Activated T-cell treated with anti-CD3 and anti-CD28 coated beads for 1 hour (primary cell): ENCODE data around the gene IL16.
"Not testable (repeated sequence)": the region's sequence is repeated elsewhere in the genome, so short reads cannot be mapped to it uniquely, and the experiment has no call there.

ENCODE experiments used
- DNase-seq: peaks from one replicate; pipeline ENCODE4 v3.0.0-alpha.2; 2020; ENCODE audit warnings: low read depth

Gene IL16

GRCh38 chr15:81196576-81197254 lies at the start of gene IL16:
Gene IL16, plus strand, starts transcription at chr15:81196879. Its CDS starts 28,521 bp downstream, at chr15:81225400.
- no peak for DNase-seq

- DNase-seq: no peak
Observed at GRCh38 chr15:81151389-81151788, 45.3 kb upstream of the IL16 start.

GRCh38 chr15:81152339-81152738 lies 44.3 kb upstream of the IL16 start:
- DNase-seq: no peak

- no peak for DNase-seq
Observed at GRCh38 chr15:81152799-81153198, 43.9 kb upstream of the IL16 start.

- no peak for DNase-seq
Observed at GRCh38 chr15:81155375-81156218, 41.1 kb upstream of the IL16 start.

GRCh38 chr15:81156324-81156723 lies 40.4 kb upstream of the IL16 start:
- no peak for DNase-seq

- DNase-seq: no peak
Observed at GRCh38 chr15:81157195-81157938, 39.3 kb upstream of the IL16 start.

GRCh38 chr15:81157939-81158223 lies 38.8 kb upstream of the IL16 start:
- no peak for DNase-seq

- DNase-seq: not testable (repeated sequence)
Observed at GRCh38 chr15:81158561-81158960, 38.1 kb upstream of the IL16 start.

- DNase-seq: no peak
Observed at GRCh38 chr15:81160312-81161159, 36.1 kb upstream of the IL16 start.

GRCh38 chr15:81161160-81161673 lies 35.5 kb upstream of the IL16 start:
- no peak for DNase-seq

GRCh38 chr15:81161851-81162250 lies 34.8 kb upstream of the IL16 start:
- no peak for DNase-seq

GRCh38 chr15:81163961-81164800 lies 32.5 kb upstream of the IL16 start:
- DNase-seq: no peak

- no peak for DNase-seq
Observed at GRCh38 chr15:81165535-81165934, 31.1 kb upstream of the IL16 start.

GRCh38 chr15:81166636-81167305 lies 29.9 kb upstream of the IL16 start:
- no peak for DNase-seq

- DNase-seq: no peak
Observed at GRCh38 chr15:81168131-81168526, 28.6 kb upstream of the IL16 start.

- DNase-seq: no peak
Observed at GRCh38 chr15:81168644-81169043, 28.0 kb upstream of the IL16 start.

GRCh38 chr15:81170511-81170910 lies 26.2 kb upstream of the IL16 start:
- DNase-seq: no peak

- DNase-seq: no peak
Observed at GRCh38 chr15:81171286-81171685, 25.4 kb upstream of the IL16 start.

- DNase-seq: no peak
Observed at GRCh38 chr15:81174125-81174791, 22.4 kb upstream of the IL16 start.
